Measurements from ENCODE around the gene GEMIN2.
"Not testable (repeated sequence)": the region's sequence is repeated elsewhere in the genome, so short reads cannot be mapped to it uniquely, and the experiment has no call there.

GEMIN2 gene

GRCh38 chr14:39167797-39168320 lies 53.7 kb downstream of the GEMIN2 start:
- not testable (repeated sequence) for H3K9ac ChIP-seq (ENCODE audit: low read length); H3K36me3 ChIP-seq (ENCODE audit: control insufficient read depth, low read depth, low read length); H3K4me3 ChIP-seq (ENCODE audit: low read length); H3K27ac ChIP-seq (ENCODE audit: low read length); H3K27me3 ChIP-seq (ENCODE audit: control insufficient read depth, insufficient read depth, low read length); H3K4me1 ChIP-seq (ENCODE audit: control insufficient read depth, low read depth, low read length); H3K9me3 ChIP-seq (ENCODE audit: control insufficient read depth, low read depth, low read length)

- Histone ChIP-seq H3K27ac (ENCODE audit: low read length) (no peak overlapping the region), H3K4me3 (ENCODE audit: low read length) (peak overlapping the region; percentile 96), H3K9me3 (ENCODE audit: control insufficient read depth, low read depth, low read length) (no peaks in the 10 kb centered on the region), H3K4me1 (ENCODE audit: control insufficient read depth, low read depth, low read length) (peaks cover 6% of the 10 kb centered on the region), H3K27me3 (ENCODE audit: control insufficient read depth, insufficient read depth, low read length) (no peaks in the 10 kb centered on the region), H3K36me3 (ENCODE audit: control insufficient read depth, low read depth, low read length) (no peaks in the 10 kb centered on the region), H3K9ac (ENCODE audit: low read length) (no peak overlapping the region)
Observed at GRCh38 chr14:39168591-39168990, 54.5 kb downstream of the GEMIN2 start.

GRCh38 chr14:39169541-39169900 lies 55.4 kb downstream of the GEMIN2 start:
- peak overlapping the region; percentile 94 for H3K9ac ChIP-seq (ENCODE audit: low read length)
- no peaks in the 10 kb centered on the region for H3K36me3 ChIP-seq (ENCODE audit: control insufficient read depth, low read depth, low read length)
- no peak overlapping the region for H3K27ac ChIP-seq (ENCODE audit: low read length)
- H3K27me3 ChIP-seq (ENCODE audit: control insufficient read depth, insufficient read depth, low read length), result no peaks in the 10 kb centered on the region
- no peaks in the 10 kb centered on the region for H3K9me3 ChIP-seq (ENCODE audit: control insufficient read depth, low read depth, low read length)
- peaks cover 6% of the 10 kb centered on the region for H3K4me1 ChIP-seq (ENCODE audit: control insufficient read depth, low read depth, low read length)
- peak overlapping the region; percentile 96 for H3K4me3 ChIP-seq (ENCODE audit: low read length)

GRCh38 chr14:39173198-39173597 lies 59.1 kb downstream of the GEMIN2 start:
- peaks cover 11% of the 10 kb centered on the region for H3K4me1 ChIP-seq (ENCODE audit: control insufficient read depth, low read depth, low read length)
- H3K9ac ChIP-seq (ENCODE audit: low read length), result no peak overlapping the region
- no peak overlapping the region for H3K27ac ChIP-seq (ENCODE audit: low read length)
- H3K9me3 ChIP-seq (ENCODE audit: control insufficient read depth, low read depth, low read length), result no peaks in the 10 kb centered on the region
- peaks cover 25% of the 10 kb centered on the region for H3K36me3 ChIP-seq (ENCODE audit: control insufficient read depth, low read depth, low read length)
- H3K4me3 ChIP-seq (ENCODE audit: low read length), result no peak overlapping the region
- no peaks in the 10 kb centered on the region for H3K27me3 ChIP-seq (ENCODE audit: control insufficient read depth, insufficient read depth, low read length)

DNA sequence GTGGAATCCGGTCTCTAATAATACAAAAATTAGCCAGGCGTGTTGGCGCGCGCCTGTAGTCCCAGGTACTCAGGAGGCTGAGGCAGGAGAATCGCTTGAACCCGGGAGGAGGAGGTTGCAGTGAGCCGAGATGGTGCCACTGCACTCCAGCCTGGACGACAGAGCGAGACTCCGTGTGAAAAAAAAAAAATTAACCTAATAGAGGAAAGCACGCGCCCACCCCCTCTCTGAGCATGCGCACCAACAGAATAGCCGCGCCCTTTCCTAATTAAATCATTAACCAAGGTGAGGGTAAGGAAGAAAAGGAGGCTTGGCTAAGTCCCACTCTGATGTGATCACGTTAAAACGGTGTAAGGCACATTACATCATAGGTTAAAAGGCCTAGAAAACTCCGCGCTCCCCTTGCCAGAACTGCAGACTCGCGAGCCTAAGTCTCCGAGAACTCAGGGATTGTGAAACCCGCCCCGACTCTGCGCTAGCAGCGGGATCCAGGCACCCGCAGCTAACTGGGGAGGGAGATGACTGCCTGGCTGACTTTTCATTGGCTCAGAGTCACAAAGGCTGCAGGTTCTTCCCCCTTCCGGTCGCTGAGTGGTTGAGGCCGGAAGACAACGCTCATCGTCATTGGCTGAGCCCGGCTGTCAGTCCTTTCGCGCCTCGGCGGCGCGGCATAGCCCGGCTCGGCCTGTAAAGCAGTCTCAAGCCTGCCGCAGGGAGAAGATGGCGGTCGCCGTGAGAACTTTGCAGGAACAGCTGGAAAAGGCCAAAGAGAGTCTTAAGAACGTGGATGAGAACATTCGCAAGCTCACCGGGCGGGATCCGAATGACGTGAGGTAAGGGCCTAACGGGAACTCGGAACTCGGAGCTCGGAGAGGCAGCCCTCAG lies 60.7 kb downstream of the GEMIN2 start, which contains the start of gene PNN:
PNN (plus strand) TSS at position 695 of the 885 bp plus-strand sequence; CDS start at position 721, 26 bp downstream.
- Histone ChIP-seq H3K4me1 (ENCODE audit: control insufficient read depth, low read depth, low read length) (peaks cover 11% of the 10 kb centered on the region), H3K27ac (ENCODE audit: low read length) (peak within 1 kb of the TSS; percentile 96), H3K36me3 (ENCODE audit: control insufficient read depth, low read depth, low read length) (peaks cover 41% of the 10 kb centered on the region)

GRCh38 chr14:39175445-39176262 lies 61.5 kb downstream of the GEMIN2 start:
- Histone ChIP-seq H3K27ac (ENCODE audit: low read length) (peak overlapping the region; percentile 96), H3K9me3 (ENCODE audit: control insufficient read depth, low read depth, low read length) (no peaks in the 10 kb centered on the region), H3K27me3 (ENCODE audit: control insufficient read depth, insufficient read depth, low read length) (no peaks in the 10 kb centered on the region), H3K9ac (ENCODE audit: low read length) (peak overlapping the region; percentile 100), H3K4me3 (ENCODE audit: low read length) (peak overlapping the region; percentile 94), H3K36me3 (ENCODE audit: control insufficient read depth, low read depth, low read length) (peaks cover 49% of the 10 kb centered on the region), H3K4me1 (ENCODE audit: control insufficient read depth, low read depth, low read length) (peaks cover 11% of the 10 kb centered on the region)

More for the DNA sequence above, 60.7 kb downstream of the GEMIN2 start, which contains the start of gene PNN:
- Histone ChIP-seq H3K9me3 (ENCODE audit: control insufficient read depth, low read depth, low read length) (no peaks in the 10 kb centered on the region), H3K9ac (ENCODE audit: low read length) (peak within 1 kb of the TSS; percentile 100), H3K4me3 (ENCODE audit: low read length) (peak within 1 kb of the TSS; percentile 94), H3K27me3 (ENCODE audit: control insufficient read depth, insufficient read depth, low read length) (no peaks in the 10 kb centered on the region)

DNA sequence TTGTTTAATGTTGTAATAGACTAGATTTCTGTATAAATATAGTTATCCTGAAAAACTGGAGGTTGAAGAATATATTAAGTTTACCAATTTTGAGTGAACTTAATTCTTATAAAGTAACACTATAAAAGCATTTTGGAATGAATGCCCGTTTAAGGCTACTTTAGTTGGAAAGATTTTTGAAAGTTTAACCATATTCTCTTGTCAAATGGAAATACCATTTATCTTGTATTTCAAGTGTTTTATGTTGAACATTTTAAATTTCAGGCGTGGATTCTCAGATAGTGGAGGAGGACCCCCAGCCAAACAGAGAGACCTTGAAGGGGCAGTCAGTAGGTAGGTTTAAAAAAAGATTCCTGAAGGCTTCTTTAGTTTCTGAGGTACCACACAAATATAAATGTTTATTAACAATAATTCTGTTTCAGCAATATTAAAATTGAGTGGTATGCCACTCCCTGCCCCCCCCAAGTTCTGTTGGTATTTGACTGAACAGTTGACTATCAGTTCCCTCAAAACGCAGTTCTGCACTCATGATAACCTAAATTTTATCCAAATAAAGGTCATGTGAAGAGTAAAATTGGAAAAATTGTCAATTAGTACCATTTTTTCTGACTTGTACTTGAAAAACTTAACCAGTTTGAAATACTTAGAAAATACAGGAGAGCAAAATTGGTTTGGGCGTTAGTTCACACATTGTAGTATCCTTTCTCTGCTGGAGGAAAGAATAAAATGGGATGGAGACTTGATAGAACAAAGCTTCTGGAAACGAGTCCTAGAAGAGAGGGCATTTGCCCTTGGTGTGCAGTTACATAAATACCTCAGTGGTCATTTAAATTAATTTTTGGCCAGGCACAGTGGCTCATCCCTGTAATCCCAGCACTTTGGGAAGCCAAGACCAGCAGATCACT lies 62.4 kb downstream of the GEMIN2 start:
- Histone ChIP-seq H3K36me3 (ENCODE audit: control insufficient read depth, low read depth, low read length) (peaks cover 58% of the 10 kb centered on the region), H3K4me1 (ENCODE audit: control insufficient read depth, low read depth, low read length) (peaks cover 5% of the 10 kb centered on the region), H3K9ac (ENCODE audit: low read length) (peak overlapping the region; percentile 100), H3K27me3 (ENCODE audit: control insufficient read depth, insufficient read depth, low read length) (no peaks in the 10 kb centered on the region), H3K9me3 (ENCODE audit: control insufficient read depth, low read depth, low read length) (no peaks in the 10 kb centered on the region), H3K27ac (ENCODE audit: low read length) (peak overlapping the region; percentile 96), H3K4me3 (ENCODE audit: low read length) (peak overlapping the region; percentile 94)

DNA sequence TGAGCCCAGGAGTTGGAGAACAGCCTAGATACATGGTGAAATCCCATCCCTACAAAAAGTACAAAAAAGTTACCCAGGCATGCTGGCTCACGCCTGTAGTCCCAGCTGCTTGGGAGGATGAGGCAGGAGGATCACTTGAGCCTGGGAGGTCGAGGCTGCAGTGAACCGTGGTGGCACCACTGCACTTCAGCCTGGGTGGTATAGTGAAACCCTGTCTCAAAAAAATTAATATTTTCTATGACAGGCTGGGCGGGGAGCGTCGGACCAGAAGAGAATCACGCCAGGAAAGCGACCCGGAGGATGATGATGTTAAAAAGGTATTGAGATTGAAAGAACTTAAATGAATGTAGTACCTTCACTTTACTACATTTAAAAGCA lies 63.0 kb downstream of the GEMIN2 start:
- Histone ChIP-seq H3K9me3 (ENCODE audit: control insufficient read depth, low read depth, low read length) (no peaks in the 10 kb centered on the region), H3K9ac (ENCODE audit: low read length) (peak overlapping the region; percentile 100), H3K4me3 (ENCODE audit: low read length) (peak overlapping the region; percentile 94), H3K27ac (ENCODE audit: low read length) (no peak overlapping the region), H3K27me3 (ENCODE audit: control insufficient read depth, insufficient read depth, low read length) (no peaks in the 10 kb centered on the region), H3K36me3 (ENCODE audit: control insufficient read depth, low read depth, low read length) (peaks cover 64% of the 10 kb centered on the region), H3K4me1 (ENCODE audit: control insufficient read depth, low read depth, low read length) (peaks cover 5% of the 10 kb centered on the region)

- H3K27ac ChIP-seq (ENCODE audit: low read length), result no peak overlapping the region
- peaks cover 5% of the 10 kb centered on the region for H3K4me1 ChIP-seq (ENCODE audit: control insufficient read depth, low read depth, low read length)
- H3K9me3 ChIP-seq (ENCODE audit: control insufficient read depth, low read depth, low read length), result no peaks in the 10 kb centered on the region
- no peaks in the 10 kb centered on the region for H3K27me3 ChIP-seq (ENCODE audit: control insufficient read depth, insufficient read depth, low read length)
- peaks cover 83% of the 10 kb centered on the region for H3K36me3 ChIP-seq (ENCODE audit: control insufficient read depth, low read depth, low read length)
- no peak overlapping the region for H3K9ac ChIP-seq (ENCODE audit: low read length)
- H3K4me3 ChIP-seq (ENCODE audit: low read length), result no peak overlapping the region
Observed at GRCh38 chr14:39179042-39179441, 64.9 kb downstream of the GEMIN2 start.

DNA sequence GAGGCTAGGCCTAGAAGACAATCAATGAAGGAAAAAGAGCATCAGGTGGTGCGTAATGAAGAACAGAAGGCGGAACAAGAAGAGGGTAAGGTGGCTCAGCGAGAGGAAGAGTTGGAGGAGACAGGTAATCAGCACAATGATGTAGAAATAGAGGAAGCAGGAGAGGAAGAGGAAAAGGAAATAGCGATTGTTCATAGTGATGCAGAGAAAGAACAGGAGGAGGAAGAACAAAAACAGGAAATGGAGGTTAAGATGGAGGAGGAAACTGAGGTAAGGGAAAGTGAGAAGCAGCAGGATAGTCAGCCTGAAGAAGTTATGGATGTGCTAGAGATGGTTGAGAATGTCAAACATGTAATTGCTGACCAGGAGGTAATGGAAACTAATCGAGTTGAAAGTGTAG lies 66.4 kb downstream of the GEMIN2 start:
- Histone ChIP-seq H3K4me3 (ENCODE audit: low read length) (no peak overlapping the region), H3K27ac (ENCODE audit: low read length) (no peak overlapping the region), H3K27me3 (ENCODE audit: control insufficient read depth, insufficient read depth, low read length) (no peaks in the 10 kb centered on the region), H3K9me3 (ENCODE audit: control insufficient read depth, low read depth, low read length) (no peaks in the 10 kb centered on the region), H3K9ac (ENCODE audit: low read length) (no peak overlapping the region), H3K4me1 (ENCODE audit: control insufficient read depth, low read depth, low read length) (peaks cover 5% of the 10 kb centered on the region), H3K36me3 (ENCODE audit: control insufficient read depth, low read depth, low read length) (peaks cover 83% of the 10 kb centered on the region)

Data from iPS-18a (cell line).